HL-60 (cell line): ENCODE results near the gene MGP.

Experiments
- CTCF ChIP-seq: IDR thresholded peaks from one replicate; pipeline ENCODE4 v1.5.1; 2011; ENCODE audit warnings: low read length, control low read depth, inconsistent platforms; ENCODE audit not compliant: insufficient read depth
- REST ChIP-seq: IDR thresholded peaks from 2 replicates; pipeline ENCODE4 v1.6.1; 2012; ENCODE audit warnings: low read depth; ENCODE audit not compliant: insufficient replicate concordance

GRCh38 chr12:14868916-14869506, 16.6 kb downstream of the MGP start:
- TF ChIP-seq CTCF: no peak
- no peak for TF ChIP-seq REST
